Chondrocyte (in vitro differentiated cells): ENCODE data around the gene CWC15. TPM values are rescaled to one million over a fixed set of nuclear protein-coding genes. Genes with fewer than 3 reads are reported as not detected.
"Not testable (repeated sequence)": the region's sequence is repeated elsewhere in the genome, so short reads cannot be mapped to it uniquely, and the experiment has no call there.

Experiments used
- DNase-seq: peaks from one replicate; pipeline ENCODE4 v3.0.0; 2021; ENCODE audit warnings: mixed read lengths, low spot score
- H3K27ac Mint-ChIP-seq: one replicate; pipeline ENCODE4 v1.8.0; 2021; ENCODE audit warnings: mild to moderate bottlenecking, moderate library complexity, mixed read lengths; ENCODE audit not compliant: unreplicated experiment
- H3K27me3 Mint-ChIP-seq: 2 replicates; pipeline ENCODE4 v1.8.0; 2021; ENCODE audit warnings: low read depth, mixed read lengths
- H3K36me3 Mint-ChIP-seq: 2 replicates; pipeline ENCODE4 v1.8.0; 2021; ENCODE audit warnings: low read depth, mixed read lengths
- H3K4me1 Mint-ChIP-seq: 2 replicates; pipeline ENCODE4 v1.8.0; 2021; ENCODE audit warnings: low read depth, mild to moderate bottlenecking, mixed read lengths
- H3K4me3 Mint-ChIP-seq: one replicate; pipeline ENCODE4 v1.8.0; 2021; ENCODE audit warnings: mild to moderate bottlenecking, moderate library complexity, mixed read lengths; ENCODE audit not compliant: unreplicated experiment
- H3K9me3 Mint-ChIP-seq: 2 replicates; pipeline ENCODE4 v1.8.0; 2021; ENCODE audit warnings: low read depth, mixed read lengths
- CTCF ChIP-seq: fragments of 200-600 bp; sonication (generic); IDR thresholded peaks from 2 replicates; pipeline ENCODE4 v1.5.0; 2021; ENCODE audit warnings: antibody characterized with exemption, mild to moderate bottlenecking, moderate library complexity
- total RNA-seq: library from RNA; stranded (reverse); gene quantifications from 3 replicates; pipeline ENCODE4 v1.2.1, GENCODE V29; 2021

The CWC15 gene
- total RNA-seq, 1 donor from 2014 or later, result 42.0 TPM

DNA sequence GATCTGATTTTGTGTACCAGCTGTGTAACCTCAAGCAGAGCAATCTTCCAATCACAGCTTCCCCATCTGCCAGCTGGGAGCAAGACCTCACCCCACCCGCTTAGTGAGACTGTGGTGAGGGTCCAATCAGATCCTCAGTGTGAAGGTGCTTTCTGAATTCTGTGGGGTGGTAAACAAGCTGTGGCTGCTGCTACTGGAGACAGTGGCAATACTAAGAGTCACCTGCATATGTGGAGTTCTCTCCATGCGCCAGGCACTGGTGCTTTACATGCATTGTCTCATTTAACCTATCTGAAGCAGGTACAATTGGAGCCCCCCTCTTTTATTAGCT is 50.4 kb downstream of the CWC15 start:
- Mint-ChIP-seq H3K27ac (no peak overlapping the region), H3K36me3 (peaks cover 1% of the 10 kb centered on the region), H3K9me3 (no peaks in the 10 kb centered on the region), H3K27me3 (peaks cover 2% of the 10 kb centered on the region), H3K4me3 (no peak overlapping the region), H3K4me1 (peaks cover 33% of the 10 kb centered on the region)
- TF ChIP-seq CTCF, result no peak
- DNase-seq, result no peak

DNA sequence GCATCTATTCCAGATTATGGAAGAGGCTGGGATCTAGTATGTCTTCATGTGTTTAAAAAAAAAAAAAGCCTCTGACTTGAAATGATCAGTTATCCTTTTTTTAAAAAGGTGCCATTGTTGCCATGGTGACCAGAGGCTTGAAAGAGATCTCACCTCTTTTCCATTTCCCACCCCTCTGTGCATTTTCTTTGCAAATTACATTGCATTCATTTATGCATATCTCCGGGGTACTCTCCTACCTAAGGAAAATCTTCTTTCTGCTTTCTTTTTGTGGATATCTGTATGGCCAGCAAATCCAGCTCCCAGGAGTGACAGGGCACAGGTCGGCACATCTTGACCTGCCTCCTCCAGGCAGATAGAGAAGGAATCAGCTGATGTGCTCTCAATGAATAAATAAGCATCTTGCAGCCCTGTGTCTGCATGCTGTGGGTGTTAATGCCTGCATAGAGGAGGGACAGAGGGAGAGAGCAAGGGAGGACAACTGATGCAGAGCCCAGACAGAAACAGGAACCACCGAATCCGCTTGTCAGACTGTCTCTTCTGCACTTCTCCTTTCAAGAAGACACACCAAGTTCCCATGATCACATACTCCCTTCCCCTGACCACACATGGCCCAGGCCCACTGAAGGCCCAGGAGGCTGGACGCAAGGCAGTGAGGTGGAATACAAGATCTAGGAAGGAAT is 50.9 kb downstream of the CWC15 start:
- Mint-ChIP-seq H3K36me3 (peaks cover 1% of the 10 kb centered on the region), H3K9me3 (no peaks in the 10 kb centered on the region), H3K27ac (no peak overlapping the region), H3K4me1 (peaks cover 28% of the 10 kb centered on the region), H3K27me3 (peaks cover 2% of the 10 kb centered on the region), H3K4me3 (no peak overlapping the region)
- no peak for TF ChIP-seq CTCF
- no peak for DNase-seq

GRCh38 chr11:94920311-94920710 is 53.0 kb downstream of the CWC15 start:
- DNase-seq, result no peak
- H3K36me3 Mint-ChIP-seq, result peaks cover 1% of the 10 kb centered on the region
- H3K9me3 Mint-ChIP-seq, result no peaks in the 10 kb centered on the region
- no peak overlapping the region for H3K27ac Mint-ChIP-seq
- H3K27me3 Mint-ChIP-seq, result peaks cover 2% of the 10 kb centered on the region
- TF ChIP-seq CTCF, result no peak
- no peak overlapping the region for H3K4me3 Mint-ChIP-seq
- H3K4me1 Mint-ChIP-seq, result peaks cover 6% of the 10 kb centered on the region

- H3K27me3 Mint-ChIP-seq, H3K36me3 Mint-ChIP-seq, H3K9me3 Mint-ChIP-seq, H3K27ac Mint-ChIP-seq, DNase-seq, H3K4me3 Mint-ChIP-seq: not testable (repeated sequence)
- peaks cover 12% of the 10 kb centered on the region for H3K4me1 Mint-ChIP-seq
Observed at GRCh38 chr11:94913718-94914394, 59.5 kb downstream of the CWC15 start.

DNA sequence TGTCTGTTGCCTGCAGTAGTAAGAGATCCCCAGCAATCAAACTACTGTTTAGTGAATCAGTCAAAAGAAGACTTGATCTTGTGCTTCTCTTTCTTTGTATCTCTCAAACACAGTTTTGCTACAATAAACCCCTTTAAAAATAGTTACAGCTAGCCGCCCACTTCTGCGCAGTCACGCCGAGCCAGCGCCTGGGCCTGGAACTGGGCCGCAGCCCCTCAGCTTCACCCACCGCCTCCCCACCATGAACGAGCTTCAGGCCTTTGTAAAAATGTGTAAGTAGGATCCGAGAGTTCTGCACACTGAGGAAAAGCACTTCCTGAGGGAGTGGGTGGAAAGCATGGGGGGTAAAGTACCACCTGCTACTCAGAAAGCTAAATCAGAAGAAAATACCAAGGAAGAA is 60.5 kb downstream of the CWC15 start:
- no peak for DNase-seq
- Mint-ChIP-seq H3K27me3 (no peaks in the 10 kb centered on the region), H3K4me3 (no peak overlapping the region), H3K4me1 (peaks cover 12% of the 10 kb centered on the region), H3K36me3 (peaks cover 6% of the 10 kb centered on the region), H3K27ac (no peak overlapping the region), H3K9me3 (no peaks in the 10 kb centered on the region)
- no peak for TF ChIP-seq CTCF

Other genes with a start within 250 kb of the CWC15 start
- 45.6 to 70.2 TPM (median 47.2 TPM) in 3 replicates for gene AMOTL1, start 205.2 kb downstream of the CWC15 start, total RNA-seq
- 0.44 to 0.65 TPM (median 0.53 TPM) in 3 replicates for gene KDM4D, start 153 bp upstream of the CWC15 start, total RNA-seq
- gene KDM4E, start 51.7 kb upstream of the CWC15 start, total RNA-seq, result not detected in 3 replicates
- not detected in 3 replicates for gene KDM4F, start 75.9 kb upstream of the CWC15 start, total RNA-seq
- gene SRSF8, start 93.4 kb upstream of the CWC15 start, total RNA-seq, result 45.2 to 48.6 TPM (median 45.5 TPM) in 3 replicates
- 48.0 to 71.1 TPM (median 67.9 TPM) in 3 replicates for gene ENDOD1, start 116.3 kb upstream of the CWC15 start, total RNA-seq